Endothelial cell (in vitro differentiated cells): ENCODE results near the gene APBA3. TPM values are rescaled to one million over a fixed set of nuclear protein-coding genes. Genes with fewer than 3 reads are reported as not detected.
A peak's percentile ranks its signal among the peaks of the same experiment; 100 is the strongest.

ENCODE experiments used
- DNase-seq: peaks from one replicate; pipeline ENCODE4 v3.0.0; 2021; ENCODE audit warnings: low spot score
- H3K27ac Mint-ChIP-seq: one replicate; pipeline ENCODE4 v1.8.0; 2021; ENCODE audit warnings: mixed read lengths, inconsistent platforms; ENCODE audit not compliant: unreplicated experiment
- H3K27me3 Mint-ChIP-seq: one replicate; pipeline ENCODE4 v1.8.0; 2021; ENCODE audit warnings: mild to moderate bottlenecking, moderate library complexity, mixed read lengths, inconsistent platforms; ENCODE audit not compliant: unreplicated experiment
- H3K36me3 Mint-ChIP-seq: one replicate; pipeline ENCODE4 v1.8.0; 2021; ENCODE audit warnings: mild to moderate bottlenecking, low read depth, mixed read lengths, inconsistent platforms; ENCODE audit not compliant: unreplicated experiment
- H3K4me1 Mint-ChIP-seq: one replicate; pipeline ENCODE4 v1.8.0; 2021; ENCODE audit warnings: mild to moderate bottlenecking, mixed read lengths, inconsistent platforms; ENCODE audit not compliant: unreplicated experiment
- H3K4me3 Mint-ChIP-seq: one replicate; pipeline ENCODE4 v1.8.0; 2021; ENCODE audit warnings: mild to moderate bottlenecking, mixed read lengths, inconsistent platforms; ENCODE audit not compliant: unreplicated experiment
- H3K9me3 Mint-ChIP-seq: one replicate; pipeline ENCODE4 v1.8.0; 2021; ENCODE audit warnings: mixed read lengths, inconsistent platforms; ENCODE audit not compliant: unreplicated experiment
- CTCF ChIP-seq: fragments of 200-600 bp; sonication (generic); IDR thresholded peaks from one replicate; pipeline ENCODE4 v1.5.0; 2021; ENCODE audit warnings: antibody characterized with exemption; ENCODE audit not compliant: unreplicated experiment
- total RNA-seq: library from RNA; stranded (reverse); fragmentation: NEBNext Ultra II Directional; extraction: Animal tissue kit (Norgen Biotek cat#: 25700); gene quantifications from one replicate; pipeline ENCODE4 v1.2.1, GENCODE V29; 2021; ENCODE audit not compliant: unreplicated experiment

Gene APBA3
- total RNA-seq, 1 donor from 2014 or later: 23.8 TPM

GRCh38 chr19:3740431-3740830 is 21.1 kb downstream of the APBA3 start:
- Mint-ChIP-seq H3K27me3 (peaks cover 1% of the 10 kb centered on the region), H3K36me3 (peaks cover 9% of the 10 kb centered on the region), H3K4me3 (no peak overlapping the region), H3K27ac (no peak overlapping the region), H3K9me3 (no peaks in the 10 kb centered on the region), H3K4me1 (no peaks in the 10 kb centered on the region)
- TF ChIP-seq CTCF: no peak
- DNase-seq: no peak

GRCh38 chr19:3738477-3739220 is 22.8 kb downstream of the APBA3 start:
- Mint-ChIP-seq H3K9me3 (no peaks in the 10 kb centered on the region), H3K36me3 (peaks cover 9% of the 10 kb centered on the region), H3K4me3 (no peak overlapping the region), H3K4me1 (no peaks in the 10 kb centered on the region), H3K27me3 (peaks cover 1% of the 10 kb centered on the region), H3K27ac (no peak overlapping the region)
- TF ChIP-seq CTCF: no peak
- DNase-seq: no peak

GRCh38 chr19:3737487-3738205 is 23.8 kb downstream of the APBA3 start:
- H3K4me1 Mint-ChIP-seq: no peaks in the 10 kb centered on the region
- H3K27ac Mint-ChIP-seq: no peak overlapping the region
- no peak for TF ChIP-seq CTCF
- peaks cover 9% of the 10 kb centered on the region for H3K36me3 Mint-ChIP-seq
- no peak for DNase-seq
- H3K9me3 Mint-ChIP-seq: no peaks in the 10 kb centered on the region
- H3K4me3 Mint-ChIP-seq: peak overlapping the region; percentile 5
- H3K27me3 Mint-ChIP-seq: no peaks in the 10 kb centered on the region

- no peak overlapping the region for H3K4me3 Mint-ChIP-seq
- no peaks in the 10 kb centered on the region for H3K9me3 Mint-ChIP-seq
- peaks cover 9% of the 10 kb centered on the region for H3K36me3 Mint-ChIP-seq
- no peak for TF ChIP-seq CTCF
- no peak overlapping the region for H3K27ac Mint-ChIP-seq
- no peaks in the 10 kb centered on the region for H3K27me3 Mint-ChIP-seq
- DNase-seq: no peak
- no peaks in the 10 kb centered on the region for H3K4me1 Mint-ChIP-seq
Measured at GRCh38 chr19:3736106-3736724, 25.3 kb downstream of the APBA3 start.

GRCh38 chr19:3734310-3734600 is 27.2 kb downstream of the APBA3 start:
- Mint-ChIP-seq H3K27me3 (no peaks in the 10 kb centered on the region), H3K9me3 (no peaks in the 10 kb centered on the region), H3K27ac (no peak overlapping the region), H3K4me3 (no peak overlapping the region), H3K4me1 (no peaks in the 10 kb centered on the region), H3K36me3 (peaks cover 9% of the 10 kb centered on the region)
- no peak for DNase-seq
- TF ChIP-seq CTCF: no peak
